SH-SY5Y (cell line): ENCODE results near the gene RAD9A.

Experiments
- GATA2 ChIP-seq: IDR thresholded peaks from 2 replicates; pipeline ENCODE4 v1.6.1; 2011; ENCODE audit warnings: mild to moderate bottlenecking, low read depth, low read length
- GATA3 ChIP-seq: IDR thresholded peaks from 2 replicates; pipeline ENCODE4 v1.6.1; 2011; ENCODE audit warnings: low read depth, mild to moderate bottlenecking, low read length, moderate library complexity

The RAD9A gene

GRCh38 chr11:67405196-67405567 lies 13.4 kb downstream of the RAD9A start:
- no peak for TF ChIP-seq GATA3
- TF ChIP-seq GATA2 = no peak

- no peak for TF ChIP-seq GATA3
- no peak for TF ChIP-seq GATA2
Measured at GRCh38 chr11:67405688-67406339, 14.0 kb downstream of the RAD9A start.

GRCh38 chr11:67406420-67406968 lies 14.7 kb downstream of the RAD9A start:
- no peak for TF ChIP-seq GATA2
- TF ChIP-seq GATA3 = no peak

GRCh38 chr11:67406969-67407687 lies 15.3 kb downstream of the RAD9A start:
- no peak for TF ChIP-seq GATA3
- no peak for TF ChIP-seq GATA2

GRCh38 chr11:67407688-67408163 lies 15.9 kb downstream of the RAD9A start:
- no peak for TF ChIP-seq GATA2
- no peak for TF ChIP-seq GATA3

GRCh38 chr11:67408437-67409200 lies 16.8 kb downstream of the RAD9A start:
- TF ChIP-seq GATA3 = no peak
- no peak for TF ChIP-seq GATA2

- TF ChIP-seq GATA3 (no peak), GATA2 (no peak)
Measured at GRCh38 chr11:67409261-67409666, 17.5 kb downstream of the RAD9A start.

- no peak for TF ChIP-seq GATA3
- no peak for TF ChIP-seq GATA2
Measured at GRCh38 chr11:67409781-67410368, 18.1 kb downstream of the RAD9A start.

- TF ChIP-seq GATA3 = no peak
- no peak for TF ChIP-seq GATA2
Measured at GRCh38 chr11:67410369-67410831, 18.6 kb downstream of the RAD9A start.

- TF ChIP-seq GATA3 = no peak
- no peak for TF ChIP-seq GATA2
Measured at GRCh38 chr11:67410984-67411784, 19.4 kb downstream of the RAD9A start.

- TF ChIP-seq GATA3 = no peak
- no peak for TF ChIP-seq GATA2
Measured at GRCh38 chr11:67411785-67412152, 20.0 kb downstream of the RAD9A start.

GRCh38 chr11:67412495-67413179 lies 20.9 kb downstream of the RAD9A start:
- TF ChIP-seq GATA3 (no peak), GATA2 (no peak)

- TF ChIP-seq GATA3 (no peak), GATA2 (no peak)
Measured at GRCh38 chr11:67413266-67413849, 21.6 kb downstream of the RAD9A start.
